Globus pallidus (tissue), 1 donor: Measurements from ENCODE around the gene C1RL.
"Not testable (repeated sequence)": the region's sequence is repeated elsewhere in the genome, so short reads cannot be mapped to it uniquely, and the experiment has no call there.

Experiments used
- DNase-seq: peaks from one replicate; pipeline ENCODE4 v3.0.0-alpha.2; 2015; ENCODE audit warnings: low spot score

The C1RL gene

DNA sequence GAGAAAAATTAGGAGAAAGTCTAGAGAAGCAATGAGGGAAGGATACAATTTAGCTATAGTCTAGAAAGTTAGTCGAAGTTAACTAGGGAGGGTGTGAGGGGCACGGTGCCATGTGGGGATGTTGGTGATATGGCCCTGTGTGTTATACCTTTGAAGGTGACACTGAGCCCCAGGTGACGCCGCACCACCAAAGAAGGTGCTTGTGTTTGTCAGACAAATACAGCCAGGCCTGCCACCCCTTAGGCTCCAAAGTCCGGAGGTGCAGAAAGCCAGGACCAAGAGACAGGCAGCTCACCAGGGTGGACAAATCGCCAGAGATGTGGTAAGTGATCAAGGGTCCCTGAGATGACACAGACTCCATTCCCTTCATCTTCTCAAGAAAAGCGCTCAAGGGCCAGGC lies 47.4 kb downstream of the C1RL start:
- DNase-seq: no peak

DNA sequence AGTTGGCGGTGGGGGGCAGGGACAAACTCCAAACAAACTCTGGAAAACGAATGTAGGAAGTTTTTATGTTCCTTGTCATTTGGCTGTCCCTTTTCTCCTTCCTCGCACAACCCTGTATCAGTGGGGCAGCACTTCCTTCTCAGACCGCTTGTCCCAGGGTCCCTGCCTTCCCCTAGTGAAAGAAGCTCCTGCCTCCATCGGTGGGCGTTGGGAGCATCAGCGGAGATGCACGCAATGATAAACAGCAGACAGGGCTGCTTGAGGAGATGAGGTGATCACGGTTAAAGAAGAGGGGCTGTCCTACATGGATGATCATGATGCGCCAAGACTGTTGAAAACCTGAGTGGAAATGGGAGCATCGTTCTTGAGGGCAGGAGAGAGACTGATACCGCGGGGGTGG lies 47.9 kb downstream of the C1RL start:
- DNase-seq: no peak

DNA sequence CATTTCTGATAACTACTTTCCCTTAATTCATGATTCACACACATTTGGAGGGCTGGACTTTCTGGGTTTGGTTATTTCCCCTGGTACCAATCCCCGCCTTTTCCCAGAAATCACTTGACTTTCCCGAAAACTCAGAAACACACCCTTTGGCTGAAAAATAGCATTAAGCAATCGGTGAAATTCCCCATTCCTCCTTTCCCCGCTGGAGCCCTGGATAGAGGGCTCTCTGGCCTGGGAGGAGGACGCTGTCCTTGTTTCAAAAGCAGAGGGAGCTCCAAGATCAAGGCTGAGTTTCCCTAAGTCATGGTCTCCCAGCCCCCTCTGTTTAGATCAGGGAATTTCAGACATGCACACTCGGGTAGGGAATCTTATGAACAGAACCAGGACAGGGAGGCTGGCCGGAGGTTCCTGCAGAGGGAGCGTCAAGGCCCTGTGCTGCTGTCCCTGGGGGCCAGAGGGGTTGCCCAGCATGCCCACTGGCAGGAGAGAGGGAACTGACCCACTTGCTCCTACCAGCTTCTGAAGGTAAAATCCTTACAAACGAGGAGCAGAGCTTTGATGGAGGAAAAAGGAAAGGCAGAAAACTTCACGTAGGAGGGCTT lies 48.6 kb downstream of the C1RL start, which contains the start of gene C1S:
C1S (plus strand) TSS at position 366 of the 602 bp plus-strand sequence. CDS start 1,195 bp downstream, outside the sequence.
- peak; percentile 23 for DNase-seq

DNA sequence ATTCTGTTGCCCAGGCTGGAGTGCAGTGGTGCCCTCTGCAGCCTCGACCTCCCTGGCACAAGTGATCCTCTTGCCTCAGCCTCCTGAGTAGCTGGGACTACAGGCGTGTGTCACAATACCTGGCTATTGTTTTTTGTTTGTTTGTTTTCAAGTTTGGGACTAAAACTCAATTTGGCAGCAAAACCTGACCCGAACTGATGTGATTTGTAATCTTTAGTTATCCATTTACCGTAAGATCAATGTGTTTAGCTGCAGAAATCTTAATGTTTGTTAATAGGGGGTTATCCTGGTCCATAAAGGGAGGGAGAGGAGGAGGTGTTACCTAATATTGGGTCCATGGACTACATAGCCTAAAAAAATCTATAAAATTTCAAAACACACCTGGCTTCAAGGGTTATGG lies 49.2 kb downstream of the C1RL start:
- no peak for DNase-seq

DNA sequence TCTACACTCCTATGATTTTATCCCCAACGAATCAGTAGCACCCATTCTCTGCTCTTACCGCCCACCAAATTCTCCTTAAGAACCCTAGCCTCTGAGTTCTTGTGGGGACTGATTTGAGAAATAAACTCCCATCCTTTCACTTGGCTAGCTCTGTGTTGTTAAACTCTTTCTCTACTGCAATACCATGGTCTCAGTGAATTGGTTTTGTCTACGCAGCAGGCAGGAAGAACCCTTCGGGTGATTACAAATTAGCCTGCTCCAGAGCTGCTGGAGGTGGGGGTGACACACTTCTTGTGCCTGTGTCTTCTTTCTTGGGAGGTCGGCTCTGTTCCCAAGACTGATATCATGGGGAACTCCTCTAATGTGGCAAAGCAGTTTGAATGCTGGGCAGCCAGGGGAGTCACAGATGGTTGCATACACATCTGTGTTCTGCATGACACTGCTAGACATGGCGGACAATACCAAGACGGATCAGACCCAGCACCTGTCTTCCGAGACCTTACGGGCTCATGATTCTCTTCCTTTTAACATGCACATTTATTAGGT lies 50.1 kb downstream of the C1RL start:
- no peak for DNase-seq

DNA sequence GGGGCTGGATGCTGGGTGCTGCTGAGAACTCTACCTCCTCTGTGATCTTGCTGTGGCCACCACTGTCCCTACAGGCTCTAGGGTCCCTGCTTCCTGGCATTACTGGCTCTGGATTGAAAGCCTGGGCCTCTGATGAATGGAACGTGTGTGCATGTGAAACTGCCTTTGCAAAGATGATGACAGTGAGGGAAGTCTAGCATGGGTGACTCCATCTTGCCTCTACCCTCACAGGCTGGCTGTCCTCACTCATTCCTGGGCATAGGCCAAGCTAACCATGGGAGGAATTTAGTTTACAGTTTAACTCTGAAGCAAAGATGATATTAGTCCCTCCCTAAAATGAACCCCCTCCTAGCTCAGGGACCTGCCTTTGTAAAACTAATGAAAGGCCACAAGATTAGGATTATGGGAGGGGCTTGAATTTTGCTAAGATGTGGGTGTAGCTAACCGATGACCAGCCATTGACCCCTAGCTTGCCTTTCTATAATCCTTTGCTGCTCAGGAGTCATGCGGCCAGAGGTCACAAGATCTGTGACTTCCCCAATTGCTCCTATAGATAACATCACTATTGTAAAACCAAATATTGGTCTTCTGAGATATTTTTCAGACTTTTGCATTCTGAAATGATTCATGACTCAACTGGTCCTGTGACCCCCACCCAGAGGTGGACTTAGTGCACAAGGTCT lies 50.7 kb downstream of the C1RL start:
- no peak for DNase-seq

DNA sequence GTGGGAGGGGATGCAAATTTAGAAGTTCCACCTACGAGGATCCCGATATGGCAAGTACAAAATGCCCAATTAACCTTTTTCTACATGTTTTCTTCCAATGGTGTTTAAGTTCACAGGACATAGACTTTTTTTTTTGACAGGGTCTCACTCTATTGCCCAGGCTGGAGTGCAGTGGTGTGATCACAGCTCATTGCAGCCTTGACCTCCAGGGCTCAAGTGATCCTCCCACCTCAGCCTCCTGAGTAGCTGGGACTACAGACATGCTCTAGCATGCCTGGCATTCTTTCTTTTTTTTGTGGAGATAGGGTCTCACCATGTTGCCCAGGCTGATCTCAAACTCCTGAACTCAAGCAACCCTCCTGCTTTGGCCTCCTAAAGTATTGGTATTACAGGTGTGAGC lies 53.3 kb downstream of the C1RL start:
- DNase-seq: not testable (repeated sequence)

DNA sequence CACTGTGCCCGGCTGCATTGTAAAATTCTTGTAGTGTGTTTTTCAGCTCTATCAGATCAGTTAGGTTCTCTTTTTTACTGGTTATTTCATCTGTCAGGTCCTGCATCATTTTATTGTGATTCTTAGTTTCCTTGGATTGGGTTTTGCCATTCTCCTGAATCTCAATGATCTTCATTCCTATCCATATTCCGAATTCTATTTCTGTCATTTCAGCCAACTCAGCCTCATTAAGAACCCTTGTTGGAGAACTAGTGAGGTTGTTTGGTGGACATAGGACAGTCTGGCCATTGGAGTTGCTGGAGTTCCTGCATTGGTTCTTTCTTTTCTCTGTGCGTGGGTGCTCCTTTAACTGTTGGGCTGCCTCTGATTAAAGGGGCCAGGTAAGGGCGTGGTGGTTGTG lies 54.1 kb downstream of the C1RL start:
- no peak for DNase-seq

DNA sequence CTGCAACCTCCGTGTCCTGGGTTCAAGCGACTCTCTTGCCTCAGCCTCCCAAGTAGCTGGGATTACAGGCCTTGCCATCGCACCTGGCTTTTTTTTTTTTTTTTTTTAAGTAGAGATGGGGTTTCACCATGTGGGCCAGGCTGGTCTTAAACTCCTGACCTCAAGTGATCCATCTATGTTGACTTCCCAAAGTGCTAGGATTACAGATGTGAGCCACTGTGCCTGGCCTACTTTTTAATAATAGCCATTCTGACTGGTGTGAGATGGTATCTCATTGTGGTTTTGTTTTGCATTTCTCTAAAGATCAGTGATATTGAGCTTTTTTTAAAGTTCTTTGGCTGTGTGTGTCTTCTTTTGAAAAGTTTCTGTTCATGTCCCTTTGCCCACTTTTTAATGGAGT lies 59.0 kb downstream of the C1RL start:
- not testable (repeated sequence) for DNase-seq

DNA sequence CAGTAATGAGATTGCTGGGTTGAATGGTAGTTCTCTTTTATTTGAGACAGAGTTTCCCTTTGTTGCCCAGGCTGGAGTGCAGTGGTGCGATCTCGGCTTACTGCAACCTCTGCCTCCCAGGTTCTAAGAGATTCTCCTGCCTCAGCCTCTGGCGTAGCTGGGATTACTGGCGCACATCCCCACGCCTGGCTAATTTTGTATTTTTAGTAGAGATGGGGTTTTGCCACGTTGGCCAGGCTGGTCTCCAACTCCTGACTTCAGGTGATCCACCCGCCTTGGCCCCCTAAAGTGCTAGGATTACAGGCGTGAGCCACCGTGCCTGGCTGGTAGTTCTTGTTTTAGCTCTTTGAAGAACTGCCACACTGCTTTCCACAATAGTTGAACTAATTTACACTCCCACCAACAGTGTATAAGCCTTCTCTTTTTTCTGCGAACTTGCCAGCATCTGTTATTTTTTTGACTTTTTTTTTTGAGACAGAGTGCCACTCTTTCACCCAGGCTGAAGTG lies 59.5 kb downstream of the C1RL start:
- DNase-seq: not testable (repeated sequence)

DNA sequence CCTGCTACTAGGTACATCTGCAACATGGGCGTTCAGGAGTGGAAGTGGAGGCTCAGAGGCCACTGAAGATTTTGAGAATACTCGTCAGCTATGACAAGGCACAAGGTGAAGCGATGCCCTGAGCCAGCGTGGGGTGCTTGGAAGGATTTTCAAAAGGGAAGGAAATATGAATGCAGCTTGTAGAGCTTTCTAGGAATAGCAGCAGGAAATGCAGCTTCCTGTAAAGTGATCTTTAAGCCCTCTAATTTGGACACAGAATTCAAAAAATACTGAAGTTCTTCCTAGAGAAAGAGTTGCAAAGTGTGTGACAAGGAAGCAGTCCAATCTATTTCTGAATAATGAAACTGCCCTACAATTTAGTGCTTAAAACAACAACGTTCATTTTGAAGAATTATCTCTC lies 61.7 kb downstream of the C1RL start:
- no peak for DNase-seq

DNA sequence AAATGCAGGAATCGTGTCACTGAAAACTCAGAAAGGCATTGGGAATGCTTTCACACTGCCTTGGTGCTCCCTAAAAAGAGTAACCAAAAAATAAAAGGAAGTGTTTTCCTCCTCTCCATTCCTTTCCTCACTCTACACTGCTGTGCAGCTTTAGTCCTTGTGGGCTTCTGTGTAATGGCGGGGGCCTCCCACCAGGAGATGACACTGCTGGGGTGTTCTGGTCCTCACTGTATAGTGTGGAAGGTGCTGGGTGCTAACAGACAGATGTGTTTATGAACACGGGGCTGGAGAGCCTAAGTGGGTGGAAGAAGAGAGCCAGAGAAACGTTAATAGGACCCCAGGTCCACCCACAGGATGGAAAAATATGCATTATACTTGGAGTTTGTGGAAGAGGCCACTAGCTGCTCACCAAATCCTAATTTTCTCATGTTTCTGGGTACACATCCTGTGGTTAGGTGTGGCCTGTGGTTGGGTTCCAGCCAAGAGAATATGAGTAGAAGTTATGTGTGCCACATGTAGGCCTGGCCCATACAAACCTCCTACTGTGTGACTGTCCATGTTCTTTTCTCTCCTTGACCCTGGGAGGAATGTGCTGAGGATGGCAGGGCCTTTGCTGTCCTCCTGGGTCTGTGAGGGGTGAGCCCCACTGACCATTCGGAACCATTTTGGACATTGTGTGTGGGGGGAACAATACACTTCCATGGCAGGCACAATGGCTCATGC lies 62.5 kb downstream of the C1RL start:
- DNase-seq: no peak

DNA sequence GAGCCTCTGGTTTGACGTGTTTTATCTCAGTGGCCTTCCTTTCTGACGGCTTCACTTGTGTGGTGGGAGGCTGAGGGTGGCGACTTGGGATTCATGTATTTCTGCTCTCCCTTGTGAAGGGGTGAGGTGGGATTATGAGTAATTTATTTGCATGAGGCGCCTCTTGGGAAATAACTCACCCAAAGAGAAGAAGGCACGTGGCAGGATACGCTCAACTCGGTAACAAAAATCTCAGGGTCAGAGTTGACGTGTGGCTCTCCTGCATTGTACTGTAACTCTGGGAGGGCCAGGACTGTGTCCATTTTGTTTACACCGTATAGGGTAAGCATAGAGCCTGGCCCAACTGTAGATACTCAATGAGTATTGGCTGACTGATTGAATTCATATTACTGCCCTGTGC lies 63.1 kb downstream of the C1RL start:
- no peak for DNase-seq
